Left renal pelvis (tissue), 4 donors: ENCODE measurements around the gene BTRC. TPM values are rescaled to one million over a fixed set of nuclear protein-coding genes. Genes with fewer than 3 reads are reported as not detected.
A peak's percentile ranks its signal among the peaks of the same experiment; 100 is the strongest.
"Not testable (repeated sequence)": the region's sequence is repeated elsewhere in the genome, so short reads cannot be mapped to it uniquely, and the experiment has no call there.

Experiments
- DNase-seq, 4 donors: peaks; one replicate each; pipeline ENCODE4 v3.0.0-alpha.2; 2013; ENCODE audit warnings: low read depth in 4 of 4, low spot score in 3 of 4
- polyA plus RNA-seq, 4 donors: library from polyadenylated mRNA; unstranded; fragments of 120-200 nt; gene quantifications; one replicate each; pipeline ENCODE4 v1.2.1, GENCODE V29; 2013; ENCODE audit not compliant: insufficient read length in 4 of 4

The BTRC gene
- polyA plus RNA-seq, 4 donors, result 24.9 to 29.0 (median 26.6) TPM

GRCh38 chr10:101341438-101341837 lies 12.5 kb upstream of the BTRC start:
- no peak for DNase-seq

GRCh38 chr10:101346177-101346576 lies 7.8 kb upstream of the BTRC start:
- DNase-seq, result no peak

- DNase-seq, result no peak
These were observed 2.9 kb upstream of the BTRC start for GRCh38 chr10:101351017-101351416.

- DNase-seq, result no peak
These were observed 2.5 kb upstream of the BTRC start for GRCh38 chr10:101351477-101351876.

- not testable (repeated sequence) for DNase-seq
These were observed 1.1 kb upstream of the BTRC start for GRCh38 chr10:101352857-101353256.

- DNase-seq, result peak; percentile 29 to 56 (median 46)
These were observed 535 bp downstream of the BTRC start for GRCh38 chr10:101354328-101355071.

- no peak for DNase-seq
These were observed 1.2 kb downstream of the BTRC start for GRCh38 chr10:101355072-101355706.

GRCh38 chr10:101356132-101356531 lies 2.2 kb downstream of the BTRC start:
- no peak for DNase-seq

GRCh38 chr10:101357958-101358357 lies 4.0 kb downstream of the BTRC start:
- no peak for DNase-seq

GRCh38 chr10:101358706-101359300 lies 4.8 kb downstream of the BTRC start:
- no peak for DNase-seq

GRCh38 chr10:101360090-101360489 lies 6.1 kb downstream of the BTRC start:
- DNase-seq, result not testable (repeated sequence)

GRCh38 chr10:101360841-101361240 lies 6.9 kb downstream of the BTRC start:
- DNase-seq, result not testable (repeated sequence)

GRCh38 chr10:101363850-101364400 lies 10.0 kb downstream of the BTRC start:
- DNase-seq, result no peak

GRCh38 chr10:101364721-101365120 lies 10.8 kb downstream of the BTRC start:
- no peak for DNase-seq

- no peak for DNase-seq
These were observed 13.8 kb downstream of the BTRC start for GRCh38 chr10:101367569-101368453.

- DNase-seq, result no peak
These were observed 19.1 kb downstream of the BTRC start for GRCh38 chr10:101373063-101373462.

- DNase-seq, result not testable (repeated sequence)
These were observed 20.0 kb downstream of the BTRC start for GRCh38 chr10:101373993-101374392.

GRCh38 chr10:101375076-101375475 lies 21.1 kb downstream of the BTRC start:
- no peak for DNase-seq

- DNase-seq, result no peak
These were observed 25.8 kb downstream of the BTRC start for GRCh38 chr10:101379663-101380352.
